ENCODE measurements around the gene ENDOV.
A peak's percentile ranks its signal among the peaks of the same experiment; 100 is the strongest.

The ENDOV gene

DNA sequence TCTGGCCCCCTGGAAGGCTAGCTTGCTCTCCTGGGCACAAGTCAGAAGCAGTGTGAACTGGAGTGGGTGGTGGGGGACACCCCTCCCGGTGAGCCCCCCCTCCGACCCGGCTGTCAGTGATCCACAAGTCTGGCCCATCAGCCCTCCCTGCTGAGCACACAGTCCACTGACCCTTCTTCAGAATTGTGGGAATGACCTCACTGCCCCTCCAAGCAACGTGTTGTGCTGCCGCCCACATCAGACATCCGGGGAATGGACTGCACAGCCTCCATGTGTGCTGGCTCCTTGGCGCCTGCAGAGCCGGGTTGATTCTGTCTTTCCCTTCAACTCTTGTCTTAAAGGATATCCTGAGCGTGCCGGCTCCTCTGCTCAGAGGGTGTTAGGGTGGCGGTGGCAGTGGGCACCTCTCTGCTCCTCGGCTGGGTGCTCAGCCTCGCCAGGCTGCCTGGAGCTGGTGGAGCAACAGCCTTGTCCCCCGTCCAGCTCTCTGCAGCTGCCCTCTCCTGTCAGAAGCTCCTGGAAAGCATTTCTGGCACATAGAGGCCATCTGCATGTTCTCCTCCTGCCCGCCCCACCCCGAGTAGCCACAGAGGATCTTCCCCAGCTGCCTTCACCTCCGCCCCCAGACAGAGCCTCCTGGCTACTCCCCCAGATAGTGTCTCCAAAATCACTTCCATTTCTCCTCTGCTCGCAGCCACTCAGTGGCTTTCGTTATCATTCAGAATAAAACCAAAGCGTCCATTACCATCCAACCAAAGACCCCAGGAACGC lies 41.7 kb downstream of the ENDOV start:
- peaks cover 51% of the 10 kb centered on the region for H3K27me3 Mint-ChIP-seq
- peaks cover 48% of the 10 kb centered on the region for H3K4me1 Mint-ChIP-seq
- H3K4me3 Mint-ChIP-seq = peak overlapping the region in 1 of 2 donors; percentile 38
- no peak overlapping the region for H3K27ac Mint-ChIP-seq
- DNase-seq = no peak
- ATAC-seq = no peak
- no peaks in the 10 kb centered on the region for H3K9me3 Mint-ChIP-seq

DNA sequence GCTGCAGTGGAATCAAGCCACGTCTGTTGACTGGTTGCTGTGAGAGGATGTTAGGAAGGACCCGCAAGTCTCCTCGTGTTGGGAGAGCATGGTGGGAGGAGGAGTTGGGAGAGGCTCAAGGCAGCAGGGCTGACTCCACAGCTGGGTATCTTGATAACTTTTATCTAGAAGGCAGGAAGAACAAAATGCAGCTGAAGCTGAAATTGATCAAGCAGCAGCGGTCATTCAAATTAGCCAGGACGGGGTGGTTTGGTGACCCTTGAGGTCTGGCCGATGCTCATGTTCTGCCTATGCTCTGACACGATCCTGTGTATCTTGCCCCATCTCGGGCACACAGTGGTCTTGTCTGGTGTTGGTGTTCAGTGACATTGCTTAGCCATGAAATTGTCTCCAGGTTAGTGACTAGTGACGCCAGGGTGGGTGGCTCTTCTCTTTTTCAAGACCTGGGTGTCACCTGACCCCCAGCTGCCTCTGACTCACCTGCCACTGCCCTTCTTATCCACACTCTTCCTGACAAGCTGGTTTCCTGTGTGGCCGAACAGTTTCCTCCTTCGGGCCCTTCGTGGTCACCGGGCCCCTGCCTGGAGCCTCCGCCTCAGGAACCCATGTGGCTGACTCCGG lies 42.4 kb downstream of the ENDOV start:
- Mint-ChIP-seq H3K27me3 (peaks cover 58% of the 10 kb centered on the region), H3K27ac (no peak overlapping the region), H3K4me3 (no peak overlapping the region), H3K9me3 (no peaks in the 10 kb centered on the region), H3K4me1 (peaks cover 48% of the 10 kb centered on the region)
- DNase-seq (no peak), ATAC-seq (no peak)

DNA sequence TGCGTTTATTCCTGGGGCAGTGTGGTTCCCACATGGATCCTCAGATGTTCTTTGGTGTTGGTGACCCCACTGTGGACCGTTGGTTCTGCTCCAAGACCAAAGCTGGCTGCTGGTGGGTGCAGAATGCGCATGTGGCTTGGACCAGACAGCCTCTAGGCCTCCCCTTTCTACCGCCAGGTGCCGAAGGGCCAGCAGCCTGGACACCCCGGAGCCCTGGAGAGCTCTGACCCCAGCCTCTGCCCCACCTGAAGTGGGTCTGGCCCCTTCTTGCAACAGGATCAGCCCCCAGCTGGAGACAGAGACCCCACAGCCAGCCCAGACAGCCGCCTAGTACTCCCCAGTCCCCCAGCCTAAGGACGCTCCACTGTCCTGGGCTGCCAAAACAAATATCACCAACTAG lies 43.0 kb downstream of the ENDOV start:
- no peak overlapping the region for H3K4me3 Mint-ChIP-seq
- H3K27ac Mint-ChIP-seq = no peak overlapping the region
- H3K9me3 Mint-ChIP-seq = no peaks in the 10 kb centered on the region
- H3K27me3 Mint-ChIP-seq = peaks cover 59% of the 10 kb centered on the region
- DNase-seq (no peak), ATAC-seq (no peak)
- peaks cover 43% of the 10 kb centered on the region for H3K4me1 Mint-ChIP-seq

DNA sequence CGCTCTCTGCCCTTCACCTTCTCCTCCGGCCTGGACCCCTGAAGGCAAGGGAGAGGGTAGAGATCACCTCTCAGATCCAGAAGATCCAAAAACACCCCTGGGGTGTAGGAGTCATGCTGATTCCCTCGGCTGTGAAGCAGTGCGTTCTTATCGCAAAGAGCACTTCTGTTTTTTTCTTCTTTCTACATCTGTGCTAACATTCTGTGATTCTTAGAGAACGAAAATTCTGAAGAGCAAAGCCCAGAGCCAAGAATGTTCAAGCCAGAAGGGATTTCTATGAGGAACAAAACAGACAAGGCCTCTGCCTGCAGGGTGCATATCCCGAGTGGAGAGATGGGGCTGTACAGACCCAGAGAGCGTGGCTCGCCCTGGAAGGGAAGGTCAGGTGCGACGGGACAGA lies 44.3 kb downstream of the ENDOV start:
- Mint-ChIP-seq H3K4me1 (peaks cover 31% of the 10 kb centered on the region), H3K9me3 (no peaks in the 10 kb centered on the region), H3K4me3 (no peak overlapping the region), H3K27ac (peak overlapping the region in 1 of 2 donors; percentile 18), H3K27me3 (peaks cover 59% of the 10 kb centered on the region)
- DNase-seq (no peak), ATAC-seq (no peak)

DNA sequence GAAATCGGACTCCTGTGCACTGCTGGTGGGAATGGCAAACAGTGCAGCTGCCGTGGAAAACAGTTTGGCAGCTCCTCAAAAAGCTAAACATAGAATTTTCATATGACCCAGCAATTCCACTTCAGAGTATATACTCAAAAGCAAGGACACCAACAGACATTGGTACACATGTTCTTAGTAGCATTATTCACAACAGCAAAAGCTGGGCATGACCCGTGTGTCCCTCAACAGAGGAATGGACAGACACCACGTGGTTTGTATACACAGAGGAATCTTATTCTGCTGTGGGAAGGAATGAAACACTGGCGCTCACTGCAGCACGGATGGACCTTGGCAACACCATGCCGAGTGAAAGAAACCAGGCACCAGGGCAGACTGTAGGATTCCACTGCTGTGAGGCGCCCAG lies 45.5 kb downstream of the ENDOV start:
- Mint-ChIP-seq H3K9me3 (no peaks in the 10 kb centered on the region), H3K4me1 (peaks cover 25% of the 10 kb centered on the region), H3K27ac (no peak overlapping the region), H3K4me3 (no peak overlapping the region), H3K27me3 (peaks cover 66% of the 10 kb centered on the region)
- ATAC-seq (no peak), DNase-seq (no peak)

DNA sequence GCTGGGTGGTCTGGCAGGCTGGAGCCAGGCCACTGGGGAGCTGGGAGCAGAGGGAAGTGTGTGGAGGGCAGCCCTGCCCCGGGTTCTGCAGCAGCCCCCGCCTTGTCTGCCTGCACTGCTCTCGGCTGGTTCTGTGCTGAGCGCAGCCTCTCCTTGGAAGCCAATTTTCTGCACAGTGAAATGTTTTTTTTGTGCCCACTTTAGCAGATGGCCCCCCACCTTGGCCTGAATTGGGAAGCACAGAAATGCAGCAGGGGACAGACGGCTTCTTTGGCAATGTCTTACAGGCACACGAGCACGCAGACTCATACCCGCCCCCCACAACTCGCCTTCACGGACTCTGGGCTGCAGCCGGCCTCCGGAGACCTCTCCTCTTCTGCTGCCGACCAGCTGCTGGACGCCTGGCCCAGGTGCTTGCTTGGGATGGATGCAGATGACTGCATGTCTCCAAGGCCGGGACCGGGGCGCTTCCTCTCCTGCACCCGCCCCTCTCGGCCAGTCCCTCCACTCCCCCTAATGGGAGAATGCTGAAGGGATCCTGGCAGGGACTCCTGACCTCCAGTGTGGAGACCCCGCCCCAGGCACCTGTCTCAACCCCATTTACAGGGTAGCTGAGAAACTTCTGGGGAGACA lies 46.7 kb downstream of the ENDOV start:
- DNase-seq (no peak), ATAC-seq (no peak)
- Mint-ChIP-seq H3K4me3 (no peak overlapping the region), H3K4me1 (peaks cover 14% of the 10 kb centered on the region), H3K27ac (no peak overlapping the region), H3K9me3 (no peaks in the 10 kb centered on the region), H3K27me3 (peaks cover 73% of the 10 kb centered on the region)

DNA sequence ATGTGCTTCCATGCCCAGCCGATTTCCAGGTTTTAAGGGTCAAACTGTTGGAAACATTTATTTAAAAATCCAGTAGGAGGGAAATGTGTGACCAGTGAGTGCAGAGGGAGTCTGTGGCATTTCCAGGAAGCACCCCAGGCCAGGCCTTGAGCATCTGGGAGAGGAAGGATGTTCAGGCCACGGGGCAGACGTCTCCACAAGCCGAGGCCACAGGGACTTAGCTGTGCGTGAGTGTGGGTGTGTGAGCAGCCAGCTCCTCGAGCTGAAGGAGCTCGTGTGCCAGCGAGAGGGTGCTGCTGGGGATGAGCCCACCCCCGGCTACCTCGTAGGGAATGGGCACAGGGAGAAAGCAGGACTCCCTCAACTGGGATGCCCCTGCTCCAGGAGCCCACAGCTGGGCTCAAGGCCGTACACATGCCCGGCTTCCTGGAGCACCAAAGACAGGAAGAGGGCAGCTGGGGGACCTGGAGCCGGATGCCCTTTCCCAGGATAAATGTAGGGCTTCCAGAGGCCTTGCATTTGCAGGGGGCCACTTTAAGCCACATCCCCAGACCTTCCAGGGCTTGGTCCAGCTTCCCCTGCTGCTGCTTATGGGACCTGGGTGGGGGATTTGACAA lies 48.9 kb downstream of the ENDOV start:
- DNase-seq (no peak), ATAC-seq (no peak)
- H3K27ac Mint-ChIP-seq = peak overlapping the region in 1 of 2 donors; percentile 76
- no peak overlapping the region for H3K4me3 Mint-ChIP-seq
- H3K27me3 Mint-ChIP-seq = peaks cover 71% of the 10 kb centered on the region
- H3K4me1 Mint-ChIP-seq = no peaks in the 10 kb centered on the region
- no peaks in the 10 kb centered on the region for H3K9me3 Mint-ChIP-seq

DNA sequence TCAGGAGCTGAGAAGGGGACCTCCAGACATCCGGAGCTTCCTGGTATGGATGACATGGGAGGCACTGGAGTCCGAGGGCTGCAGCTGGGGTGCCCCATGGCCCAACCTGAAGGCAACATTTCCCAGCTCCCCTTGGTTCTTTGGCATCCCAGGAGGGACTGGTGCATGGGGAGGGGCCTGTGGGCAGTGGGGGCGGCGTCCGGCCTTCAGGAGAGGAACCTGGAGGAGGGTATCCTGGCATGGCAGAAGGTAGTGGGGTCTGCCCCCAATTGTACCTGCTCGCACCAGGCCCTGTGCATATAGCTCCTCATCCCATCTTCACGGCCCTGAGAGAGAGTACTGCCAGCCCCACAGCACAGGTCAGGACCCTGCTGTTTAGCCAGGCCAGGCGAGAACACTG lies 49.5 kb downstream of the ENDOV start:
- Mint-ChIP-seq H3K27me3 (peaks cover 71% of the 10 kb centered on the region), H3K4me1 (no peaks in the 10 kb centered on the region), H3K27ac (no peak overlapping the region), H3K4me3 (no peak overlapping the region), H3K9me3 (no peaks in the 10 kb centered on the region)
- no peak for DNase-seq
- no peak for ATAC-seq

DNA sequence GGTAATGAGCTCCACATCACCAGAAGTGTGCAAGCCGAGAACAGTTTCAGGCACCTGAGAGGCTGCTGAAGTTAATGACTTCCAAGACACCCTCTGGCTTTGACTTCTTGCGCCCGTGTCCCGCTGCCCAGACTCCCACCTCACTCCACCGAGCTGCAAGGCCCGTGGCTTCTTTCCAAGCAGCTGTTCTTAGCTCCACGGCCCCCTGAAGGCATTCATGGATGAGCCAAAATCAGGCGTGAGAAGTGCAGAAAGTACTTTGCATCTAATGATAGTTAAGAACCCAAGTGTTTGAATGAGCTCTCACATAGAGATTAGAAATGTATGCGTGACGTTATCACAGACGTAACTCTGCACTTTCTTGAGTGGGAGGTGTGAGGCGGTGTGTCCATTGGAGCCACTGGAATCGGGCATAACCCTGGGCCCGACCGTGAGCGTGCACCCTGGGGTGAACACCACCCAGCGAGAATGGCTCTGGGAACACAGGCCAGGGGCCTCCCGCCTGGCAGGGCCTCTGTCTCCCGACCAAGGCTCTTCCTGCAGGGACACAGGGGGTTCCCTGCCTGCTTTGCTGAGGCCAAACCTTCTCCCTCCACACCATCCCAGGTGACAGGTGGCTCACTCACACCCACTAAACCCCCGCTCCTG lies 50.5 kb downstream of the ENDOV start:
- no peak overlapping the region for H3K27ac Mint-ChIP-seq
- no peaks in the 10 kb centered on the region for H3K9me3 Mint-ChIP-seq
- no peak for ATAC-seq
- no peak overlapping the region for H3K4me3 Mint-ChIP-seq
- DNase-seq = no peak
- no peaks in the 10 kb centered on the region for H3K4me1 Mint-ChIP-seq
- H3K27me3 Mint-ChIP-seq = peaks cover 69% of the 10 kb centered on the region

DNA sequence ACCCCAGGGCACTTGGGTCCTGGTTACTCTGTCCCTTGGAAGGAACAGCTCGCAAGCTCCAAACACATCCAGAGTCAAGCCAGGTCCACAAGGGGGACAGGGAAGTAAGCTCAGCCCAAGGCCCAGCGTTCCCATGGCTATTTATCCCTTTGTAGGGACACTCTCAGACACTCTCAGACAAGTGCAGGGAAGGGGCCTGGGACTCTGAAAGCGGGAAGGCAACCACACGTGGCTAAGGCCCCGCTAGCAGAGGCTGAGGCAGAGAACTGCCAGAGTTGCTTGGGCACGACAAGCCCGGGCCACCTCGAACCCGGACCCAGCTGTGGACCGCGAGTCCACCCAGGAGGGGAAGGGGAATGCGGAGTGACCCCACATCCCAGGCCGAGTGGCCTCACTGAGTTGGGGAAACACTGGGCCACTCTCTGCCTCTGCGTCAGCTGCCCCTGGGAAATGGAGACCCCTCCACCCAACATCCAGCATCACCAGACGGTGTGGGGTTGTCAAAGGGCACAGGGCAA lies 51.3 kb downstream of the ENDOV start:
- Mint-ChIP-seq H3K4me3 (no peak overlapping the region), H3K9me3 (no peaks in the 10 kb centered on the region), H3K27ac (no peak overlapping the region), H3K27me3 (peaks cover 69% of the 10 kb centered on the region), H3K4me1 (no peaks in the 10 kb centered on the region)
- DNase-seq (no peak), ATAC-seq (no peak)

DNA sequence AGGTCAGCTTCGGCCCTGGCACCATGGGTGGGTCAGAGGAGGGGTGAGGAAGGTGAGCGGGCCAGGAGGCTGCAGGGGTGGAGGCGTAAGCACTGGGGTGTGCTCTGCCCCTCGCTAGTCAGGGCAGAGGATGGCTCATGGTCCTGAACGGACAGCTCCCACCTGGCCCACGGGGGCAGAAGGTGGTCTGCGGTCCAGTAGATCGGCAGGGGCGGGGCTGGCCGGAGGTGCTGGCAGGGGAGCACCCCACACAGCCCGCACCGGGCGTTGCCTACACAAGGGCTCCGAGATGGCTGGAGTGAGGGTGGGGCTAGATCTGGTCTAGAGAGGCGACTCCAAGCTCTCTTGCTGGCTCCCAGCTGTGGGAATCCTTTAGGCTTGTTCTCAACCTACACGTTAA lies 53.3 kb downstream of the ENDOV start:
- Mint-ChIP-seq H3K27me3 (peaks cover 77% of the 10 kb centered on the region), H3K9me3 (no peaks in the 10 kb centered on the region), H3K4me1 (peaks cover 11% of the 10 kb centered on the region), H3K27ac (no peak overlapping the region), H3K4me3 (no peak overlapping the region)
- no peak for ATAC-seq
- DNase-seq = no peak

DNA sequence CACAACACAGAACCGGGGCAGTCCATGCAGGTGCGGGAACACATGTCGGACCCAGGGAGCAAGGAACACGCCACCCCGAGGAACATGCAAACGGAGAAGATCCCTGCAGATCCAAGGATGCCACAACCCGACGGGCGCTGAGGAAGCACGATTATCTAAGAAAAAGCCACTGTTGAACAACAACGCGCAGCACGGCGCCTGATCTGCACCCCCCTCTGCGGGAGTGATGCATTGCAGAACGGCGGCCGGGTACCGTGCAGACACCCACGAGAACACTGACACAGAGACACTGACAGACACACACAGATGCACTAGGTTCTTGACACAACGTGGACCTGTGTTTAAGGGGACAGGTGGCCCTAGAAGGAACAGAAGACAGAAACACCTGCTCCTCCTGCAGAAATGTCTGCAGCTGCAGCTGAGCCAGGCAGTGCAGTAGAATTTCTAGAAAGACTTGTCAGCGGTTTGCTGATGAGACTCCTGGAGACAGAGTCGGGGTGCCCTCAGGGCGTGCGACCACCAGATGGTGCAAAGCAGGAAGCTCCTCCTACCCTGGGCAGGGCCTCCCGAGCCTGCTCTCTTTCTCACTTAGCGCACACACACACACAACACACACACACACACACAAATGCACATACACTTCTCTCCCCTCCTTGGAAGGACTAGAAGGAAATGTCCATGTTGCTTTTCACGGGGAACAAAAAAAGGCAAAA lies 54.0 kb downstream of the ENDOV start:
- Mint-ChIP-seq H3K27me3 (peaks cover 84% of the 10 kb centered on the region), H3K9me3 (no peaks in the 10 kb centered on the region), H3K27ac (no peak overlapping the region), H3K4me1 (peaks cover 18% of the 10 kb centered on the region), H3K4me3 (no peak overlapping the region)
- ATAC-seq = no peak
- no peak for DNase-seq

DNA sequence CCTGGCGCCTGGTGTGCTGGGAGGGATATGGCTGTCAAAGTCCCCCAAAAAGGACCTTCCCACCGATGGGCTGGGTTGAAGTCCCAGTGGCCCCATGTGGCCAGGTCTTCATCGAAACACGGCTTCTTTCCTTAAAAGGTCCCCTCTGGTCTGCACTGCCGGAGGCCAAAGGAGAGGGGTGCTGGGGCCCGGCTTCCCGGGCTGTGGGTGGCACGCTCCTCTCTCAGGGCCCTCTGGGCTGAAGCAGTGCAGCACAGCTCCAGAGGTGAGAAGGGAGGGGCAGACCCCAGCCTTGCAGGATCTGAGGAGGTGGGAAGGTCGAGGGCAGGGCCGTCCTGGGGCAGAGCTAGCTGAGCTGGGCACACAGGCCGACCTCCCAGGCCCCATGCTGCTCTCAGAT lies 54.7 kb downstream of the ENDOV start:
- Mint-ChIP-seq H3K4me3 (no peak overlapping the region), H3K27me3 (peaks cover 91% of the 10 kb centered on the region), H3K4me1 (peaks cover 25% of the 10 kb centered on the region), H3K9me3 (no peaks in the 10 kb centered on the region), H3K27ac (no peak overlapping the region)
- DNase-seq (no peak), ATAC-seq (no peak)

DNA sequence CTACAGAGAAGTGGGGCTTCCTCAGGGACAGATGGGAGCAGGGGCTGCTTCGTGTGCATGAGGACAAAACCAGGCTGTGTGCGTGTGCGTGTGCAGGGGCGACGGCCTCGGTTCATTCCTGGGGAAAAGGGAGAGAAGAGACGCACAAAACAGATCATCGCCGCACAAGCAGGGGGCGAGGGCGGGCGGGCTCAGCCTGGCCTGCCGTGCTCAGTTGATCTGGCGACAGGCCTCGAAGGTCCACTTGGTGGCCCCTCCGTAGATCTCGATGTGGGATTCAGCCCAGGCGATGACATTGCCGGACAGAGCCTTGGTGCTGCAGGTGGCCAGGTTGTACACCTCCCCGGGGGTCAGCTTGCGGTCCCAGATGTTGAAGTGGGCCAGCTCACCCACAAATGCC lies 55.6 kb downstream of the ENDOV start:
- H3K27ac Mint-ChIP-seq = no peak overlapping the region
- no peak overlapping the region for H3K4me3 Mint-ChIP-seq
- ATAC-seq (no peak), DNase-seq (no peak)
- H3K9me3 Mint-ChIP-seq = no peaks in the 10 kb centered on the region
- peaks cover 35% of the 10 kb centered on the region for H3K4me1 Mint-ChIP-seq
- H3K27me3 Mint-ChIP-seq = peaks cover 92% of the 10 kb centered on the region

DNA sequence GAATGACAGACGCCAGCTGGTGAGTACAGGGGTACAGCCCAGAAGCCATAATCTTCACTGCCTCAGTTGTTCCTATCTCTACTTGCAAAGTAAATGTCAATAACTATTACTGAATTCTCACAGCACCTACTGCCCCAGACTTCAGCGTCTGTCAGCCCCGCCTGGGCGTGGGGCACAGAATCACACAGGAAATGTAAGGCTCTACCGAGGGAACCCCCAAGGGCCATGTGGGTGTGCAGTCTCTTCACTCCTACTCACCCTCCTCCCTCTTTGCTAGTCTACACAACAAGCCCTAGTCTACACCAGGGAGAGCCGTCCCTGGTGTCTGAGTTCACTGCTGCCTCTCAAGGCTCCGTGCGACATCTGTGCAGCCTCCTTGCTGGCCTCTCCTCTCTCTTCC lies 57.0 kb downstream of the ENDOV start:
- Mint-ChIP-seq H3K4me3 (no peak overlapping the region), H3K4me1 (peaks cover 41% of the 10 kb centered on the region), H3K27ac (no peak overlapping the region), H3K9me3 (no peaks in the 10 kb centered on the region), H3K27me3 (peaks cover 83% of the 10 kb centered on the region)
- ATAC-seq = no peak
- DNase-seq = no peak

Measured in stimulated activated naive CD8-positive, alpha-beta T cell treated with anti-CD3 and anti-CD28 coated beads, Interleukin-15, amount 100 ng/mL, for 72 hours (primary cell).